Measurements from ENCODE around the gene PRICKLE2.

DNA sequence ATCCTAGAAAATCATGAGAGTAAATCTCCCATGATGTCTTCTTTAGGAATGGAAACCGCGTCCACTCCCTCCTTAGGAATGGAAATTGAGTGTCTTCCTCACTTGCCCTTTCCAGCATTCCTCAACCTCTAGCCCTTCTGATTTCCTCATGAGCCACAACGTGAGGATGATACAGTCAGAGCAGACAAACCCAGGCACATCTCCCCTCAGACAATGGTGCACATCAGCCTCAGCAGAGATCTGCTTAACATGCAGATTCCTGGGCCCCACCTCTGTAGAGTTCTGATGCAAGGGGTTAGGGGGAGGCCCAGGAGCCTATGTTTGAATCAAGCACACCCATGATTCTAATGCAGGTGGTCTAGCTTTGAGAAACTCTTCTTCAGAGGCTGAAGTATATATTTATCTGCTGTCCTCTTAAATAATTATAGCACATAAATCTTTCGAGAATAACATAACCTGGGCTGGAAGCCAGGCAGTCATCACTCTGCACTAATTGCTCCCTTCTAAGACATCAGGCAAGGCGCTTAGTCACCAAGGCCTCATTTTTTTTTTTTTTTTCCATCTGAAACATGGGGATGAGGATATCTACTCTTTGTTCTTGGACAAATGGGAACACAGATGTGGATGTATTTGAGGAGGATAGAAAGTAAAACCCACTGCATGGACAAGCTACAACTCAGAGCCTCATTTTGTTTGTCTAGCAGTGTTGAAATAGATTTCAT lies 81.7 kb downstream of the PRICKLE2 start:
- TF ChIP-seq CTCF (IDR thresholded peaks at IDR 0.05): no peak
- no peak for TF ChIP-seq ZFX (IDR thresholded peaks at IDR 0.05; ENCODE audit: borderline replicate concordance)
